AG04450 (cell line): ENCODE measurements around the gene ADRA2B. TPM values are rescaled to one million over a fixed set of nuclear protein-coding genes. Genes with fewer than 3 reads are reported as not detected.

Experiments
- CTCF ChIA-PET: fragments of 300-600, 350-600 bp; formaldehyde crosslinking; extraction: SDS; loops from one replicate; lab custom pipeline; 2022; ENCODE audit warnings: antibody characterized with exemption, inconsistent platforms; lab: Charles Lee
- POLR2A ChIA-PET: fragments of 350-600 bp; formaldehyde crosslinking; extraction: SDS; loops from one replicate; lab custom pipeline; 2021; ENCODE audit warnings: antibody characterized with exemption, inconsistent platforms; lab: Yijun Ruan, JAX
- DNase-seq: peaks from one replicate; pipeline ENCODE4 v3.0.0-alpha.2; 2011; ENCODE audit warnings: low read depth, low spot score
- H3K27ac ChIP-seq: one replicate; pipeline ENCODE4 v1.5.1; 2012; ENCODE audit warnings: low read depth, low read length, control low read depth
- H3K27me3 ChIP-seq: one replicate; pipeline ENCODE4 v1.6.0; 2012; ENCODE audit warnings: low read length; ENCODE audit not compliant: control insufficient read depth, insufficient read depth
- H3K4me3 ChIP-seq: 2 replicates; pipeline ENCODE4 v1.5.1; 2011; ENCODE audit warnings: mild to moderate bottlenecking, low read depth, low read length, control low read depth
- H3K9me3 ChIP-seq: 2 replicates; pipeline ENCODE4 v1.5.1; 2012; ENCODE audit warnings: low read length; ENCODE audit not compliant: control insufficient read depth, insufficient read depth
- polyA plus RNA-seq: library from polyadenylated mRNA; depleted of rRNA; stranded (reverse); fragments of >200 nt; gene quantifications from 2 replicates; pipeline ENCODE4 v1.2.3, GENCODE V29; 2011
- TF ChIP-seq, protein P1 (sequence below): IDR thresholded peaks from 2 replicates; pipeline ENCODE4 v1.5.1; 2011; ENCODE audit warnings: low read depth, low read length, control low read depth, inconsistent platforms

The ADRA2B gene
- polyA plus RNA-seq, 1 experiment: not detected

DNA sequence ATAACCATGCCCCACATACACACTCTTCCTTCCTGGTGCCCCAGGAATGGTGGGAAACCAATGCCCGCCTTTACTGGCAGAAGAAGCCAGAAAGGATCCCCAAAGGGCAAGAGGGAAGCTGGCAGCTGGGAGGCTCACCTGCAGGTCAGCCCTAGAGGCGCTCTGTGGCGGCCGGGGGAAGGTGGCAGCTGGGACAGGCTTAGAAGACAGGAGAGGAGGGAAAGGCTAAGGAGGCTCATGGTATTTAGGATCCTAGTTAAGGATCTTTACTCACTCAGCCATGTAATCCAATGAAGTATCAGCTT is 23.8 kb downstream of the ADRA2B start:
- TF ChIP-seq, protein P1, sequence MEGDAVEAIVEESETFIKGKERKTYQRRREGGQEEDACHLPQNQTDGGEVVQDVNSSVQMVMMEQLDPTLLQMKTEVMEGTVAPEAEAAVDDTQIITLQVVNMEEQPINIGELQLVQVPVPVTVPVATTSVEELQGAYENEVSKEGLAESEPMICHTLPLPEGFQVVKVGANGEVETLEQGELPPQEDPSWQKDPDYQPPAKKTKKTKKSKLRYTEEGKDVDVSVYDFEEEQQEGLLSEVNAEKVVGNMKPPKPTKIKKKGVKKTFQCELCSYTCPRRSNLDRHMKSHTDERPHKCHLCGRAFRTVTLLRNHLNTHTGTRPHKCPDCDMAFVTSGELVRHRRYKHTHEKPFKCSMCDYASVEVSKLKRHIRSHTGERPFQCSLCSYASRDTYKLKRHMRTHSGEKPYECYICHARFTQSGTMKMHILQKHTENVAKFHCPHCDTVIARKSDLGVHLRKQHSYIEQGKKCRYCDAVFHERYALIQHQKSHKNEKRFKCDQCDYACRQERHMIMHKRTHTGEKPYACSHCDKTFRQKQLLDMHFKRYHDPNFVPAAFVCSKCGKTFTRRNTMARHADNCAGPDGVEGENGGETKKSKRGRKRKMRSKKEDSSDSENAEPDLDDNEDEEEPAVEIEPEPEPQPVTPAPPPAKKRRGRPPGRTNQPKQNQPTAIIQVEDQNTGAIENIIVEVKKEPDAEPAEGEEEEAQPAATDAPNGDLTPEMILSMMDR: no peak

DNA sequence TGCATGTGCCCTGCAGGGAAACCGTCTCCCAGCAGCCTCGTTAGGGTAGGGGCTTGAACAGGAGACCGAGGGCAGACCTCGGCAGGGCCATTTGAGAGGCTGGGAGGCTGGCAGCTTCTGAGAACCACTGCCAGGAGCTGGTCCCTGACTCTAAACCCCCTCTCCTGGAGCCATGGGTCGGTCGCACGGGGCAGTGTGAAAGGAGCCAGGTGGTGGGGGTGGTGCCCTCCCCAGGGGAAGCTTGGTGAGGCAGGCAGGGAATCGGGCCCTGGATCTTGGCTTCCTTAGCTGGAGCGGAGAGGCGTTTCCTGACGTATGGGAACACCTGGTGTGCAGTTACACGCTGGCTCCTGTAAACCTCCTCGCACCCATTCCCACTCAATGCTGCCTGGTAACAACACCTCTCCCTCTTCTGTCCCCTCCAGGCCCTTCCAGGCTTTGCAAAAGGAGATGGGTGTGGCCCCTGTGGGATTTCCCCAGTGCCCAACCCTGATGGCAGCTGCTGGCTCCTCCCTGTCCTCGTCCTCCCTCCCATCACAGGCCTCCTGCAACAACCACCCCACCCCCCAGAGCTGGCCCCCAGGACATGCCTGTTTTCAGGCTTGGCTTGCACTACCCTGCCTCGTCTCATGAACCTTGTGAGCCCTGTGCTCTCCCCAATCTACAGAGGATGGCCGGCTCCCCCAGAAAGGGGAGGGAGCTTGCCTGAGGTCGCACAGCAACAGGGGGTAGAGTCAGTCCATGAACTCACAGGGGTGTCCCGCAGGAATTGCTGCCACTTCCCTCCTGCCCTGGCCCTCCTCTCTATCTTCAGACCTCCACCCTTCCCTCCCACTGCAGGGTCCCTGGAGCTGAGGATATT is 24.4 kb downstream of the ADRA2B start:
- H3K9me3 ChIP-seq: no peaks in the 10 kb centered on the region; the same call in 1 of the 2 replicates
- peaks cover 51% of the 10 kb centered on the region for H3K27me3 ChIP-seq
- ChIA-PET POLR2A (interaction anchor here (0.8 kb wide), 1 partner anchor 286 kb away, joined by 5 read pairs; no protein-coding TSS in a partner anchor), CTCF (no interaction called here)
- DNase-seq: no peak
- no peak overlapping the region for H3K27ac ChIP-seq
- TF ChIP-seq, protein P1: no peak
- H3K4me3 ChIP-seq: no peak overlapping the region

More for the DNA sequence above, 23.8 kb downstream of the ADRA2B start:
- ChIA-PET CTCF (interaction anchor here (1.3 kb wide), 1 partner anchor 25 kb away, joined by 4 read pairs; no protein-coding TSS in a partner anchor), POLR2A (interaction anchor here (0.8 kb wide), 1 partner anchor 286 kb away, joined by 5 read pairs; no protein-coding TSS in a partner anchor)
- Histone ChIP-seq H3K9me3 (no peaks in the 10 kb centered on the region; the same call in 1 of the 2 replicates), H3K27ac (no peak overlapping the region), H3K27me3 (peaks cover 51% of the 10 kb centered on the region), H3K4me3 (no peak overlapping the region)
- no peak for DNase-seq

DNA sequence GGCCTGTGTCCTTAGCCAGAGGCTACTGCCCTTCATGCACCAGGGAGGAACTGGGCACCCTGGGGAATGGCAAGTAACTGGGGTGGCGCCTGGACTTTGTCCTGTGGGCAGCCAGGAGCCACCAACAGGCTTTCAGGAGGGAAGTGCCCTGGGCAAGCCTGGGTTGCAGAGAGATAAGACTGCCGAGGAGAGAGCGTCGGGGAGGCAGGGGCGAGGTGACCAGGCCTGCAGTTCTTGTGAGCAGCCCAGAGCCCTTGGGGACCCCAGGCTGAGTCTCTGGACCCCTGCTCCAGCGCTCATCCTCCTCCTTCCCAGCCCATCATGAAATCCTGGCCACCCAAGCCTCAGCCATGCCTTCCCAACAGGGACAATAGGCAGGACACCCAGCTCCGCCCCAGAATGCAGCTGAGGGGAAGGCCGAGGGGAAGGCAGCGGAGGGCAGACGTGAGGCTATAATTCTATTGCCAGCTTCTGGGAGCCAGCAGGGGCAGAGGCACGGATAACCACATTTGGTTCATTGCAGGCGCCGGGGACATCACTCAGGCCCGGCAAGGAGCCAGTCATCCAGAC is 25.1 kb downstream of the ADRA2B start:
- Histone ChIP-seq H3K9me3 (no peaks in the 10 kb centered on the region; the same call in 1 of the 2 replicates), H3K4me3 (no peak overlapping the region), H3K27me3 (peaks cover 51% of the 10 kb centered on the region), H3K27ac (no peak overlapping the region)
- DNase-seq: no peak
- ChIA-PET CTCF (no interaction called here), POLR2A (no interaction called here)
- TF ChIP-seq, protein P1: no peak

DNA sequence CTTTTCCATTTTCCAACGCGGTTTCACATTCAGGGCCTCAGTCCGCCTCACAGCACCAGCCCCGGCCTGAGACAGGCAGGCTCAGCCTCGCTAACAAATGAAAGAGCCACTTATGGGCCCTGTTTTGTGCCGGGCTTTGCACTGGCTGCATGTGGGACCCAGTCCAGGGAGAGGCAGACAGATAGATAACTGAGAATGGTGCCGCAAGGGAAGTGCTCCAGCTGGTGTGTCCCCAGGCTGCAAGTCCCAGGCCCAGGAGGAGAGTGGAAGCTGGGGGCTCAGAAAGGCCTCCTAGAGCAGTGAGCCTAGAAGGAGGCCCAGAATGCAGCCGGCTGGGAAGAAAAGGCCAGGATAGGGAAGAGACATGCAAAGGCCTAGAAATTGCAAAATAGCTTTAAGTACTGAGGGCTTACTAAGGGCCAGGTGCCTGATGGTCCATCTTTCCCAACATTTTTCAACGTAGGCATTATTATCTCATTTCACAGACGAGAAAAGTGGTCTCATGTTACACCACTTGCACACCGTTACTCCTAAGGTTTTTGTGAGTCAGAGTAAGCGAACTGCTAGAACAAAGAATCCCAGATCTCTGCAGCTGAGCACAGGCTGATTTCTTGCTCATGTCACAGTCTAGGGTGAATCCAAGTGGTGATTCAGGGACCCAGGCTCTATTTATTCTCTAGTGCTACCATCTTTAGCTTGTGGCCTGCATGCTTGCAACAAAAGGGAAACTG is 26.0 kb downstream of the ADRA2B start:
- Histone ChIP-seq H3K27ac (no peak overlapping the region), H3K4me3 (no peak overlapping the region), H3K27me3 (peaks cover 55% of the 10 kb centered on the region), H3K9me3 (no peaks in the 10 kb centered on the region; the same call in 1 of the 2 replicates)
- TF ChIP-seq, protein P1: no peak
- CTCF ChIA-PET: no interaction called here
- no peak for DNase-seq
- POLR2A ChIA-PET: no interaction called here
